Stimulated activated CD4-positive, alpha-beta T cell treated with anti-CD3 and anti-CD28 coated beads, TNF-alpha, amount 100 ng/mL, for 4 hours (primary cell): ENCODE data around the gene OMA1.

Source experiments
- DNase-seq, 3 experiments: peaks; one replicate each; pipeline ENCODE4 v3.0.0-alpha.2; 2020; ENCODE audit warnings: low read depth in 3 of 3

Gene OMA1

DNA sequence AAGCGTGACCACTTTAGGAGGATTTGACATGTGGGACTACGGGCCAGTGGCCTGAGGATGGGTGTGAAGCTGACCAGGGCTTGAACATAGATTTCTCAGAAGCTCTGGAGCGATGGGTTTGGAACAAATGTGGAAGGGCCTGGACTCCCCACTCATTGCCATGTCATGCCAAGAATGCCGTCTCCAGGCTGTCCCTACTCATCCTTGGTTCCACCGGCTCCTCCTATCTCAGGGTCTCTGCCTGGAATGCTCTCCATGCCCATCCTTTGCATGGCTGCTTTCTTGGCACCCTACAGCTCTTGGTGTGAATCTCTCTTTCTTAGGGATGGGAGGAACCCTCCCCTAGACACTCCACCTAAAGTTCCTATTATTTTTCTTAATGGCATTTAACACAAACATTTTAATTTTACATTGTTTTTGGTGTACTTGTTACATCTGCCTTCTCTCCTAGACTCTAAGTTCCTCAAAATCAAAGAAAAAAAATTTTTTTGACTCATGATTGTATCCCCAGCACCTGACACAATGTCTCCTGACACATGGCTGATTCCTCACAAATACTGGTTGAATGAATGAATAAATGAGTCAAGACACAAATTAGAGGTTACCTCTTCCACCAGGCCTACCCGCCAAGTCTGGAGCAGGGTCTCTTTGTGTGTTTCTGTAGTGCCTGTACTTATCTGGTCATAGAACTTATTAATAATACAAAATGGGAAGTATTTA, 114.5 kb downstream of the OMA1 start:
- DNase-seq: no peak
